ENCODE results near the gene ETFB. TPM values are rescaled to one million over a fixed set of nuclear protein-coding genes. Genes with fewer than 3 reads are reported as not detected.

ETFB gene
- polyA plus RNA-seq, 1 experiment = 80.8 TPM

DNA sequence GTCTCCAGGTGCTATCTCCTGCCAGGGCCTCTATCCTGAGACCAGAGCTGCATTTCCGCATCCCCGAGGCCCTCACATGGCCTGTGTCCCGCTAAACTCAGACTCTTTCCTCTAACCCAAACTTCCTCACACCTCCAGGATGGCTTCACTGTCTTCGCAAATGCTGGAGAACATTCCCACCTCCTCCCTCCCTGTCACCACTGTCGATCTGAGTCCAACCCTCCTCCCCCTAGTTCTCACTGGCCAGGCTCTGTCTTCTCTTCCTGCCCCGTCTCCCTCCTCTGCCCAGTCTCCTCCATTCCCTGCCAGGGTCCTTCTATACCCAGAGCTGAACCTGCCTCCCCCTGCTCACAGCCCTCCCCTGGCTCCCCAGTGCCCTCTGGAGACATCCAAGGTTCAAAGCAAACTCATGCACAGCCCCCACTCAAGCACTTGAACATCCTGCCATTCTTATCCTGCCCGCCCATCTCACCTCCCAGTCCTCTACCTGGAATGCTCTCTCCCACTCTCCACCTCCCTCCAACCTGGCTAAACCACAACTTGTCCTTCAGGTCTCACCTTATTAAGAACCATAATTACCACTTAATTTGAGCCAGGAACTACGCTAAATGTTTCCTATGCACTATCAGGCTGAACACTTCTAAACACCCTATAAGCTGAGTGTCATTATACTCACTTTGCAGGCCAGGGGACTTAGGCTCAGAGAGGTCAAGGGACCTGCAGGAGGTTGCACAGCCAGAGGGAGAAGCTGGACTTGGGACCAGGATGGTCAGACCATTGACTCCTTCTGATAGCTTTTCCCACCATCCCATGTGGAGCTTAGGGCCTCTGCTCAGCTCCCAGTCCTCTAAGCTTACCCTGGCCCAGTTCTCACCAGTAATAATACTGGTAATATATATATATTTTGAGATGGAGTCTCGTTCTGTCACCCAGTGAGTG is 23.3 kb downstream of the ETFB start:
- Histone ChIP-seq H3K27me3 (ENCODE audit: control insufficient read depth, insufficient read depth, low read length) (no peaks in the 10 kb centered on the region), H3K9me3 (ENCODE audit: control insufficient read depth, insufficient read depth, low read length) (no peaks in the 10 kb centered on the region), H3K4me3 (ENCODE audit: low read depth, low read length) (no peak overlapping the region), H3K27ac (ENCODE audit: low read depth, low read length) (peak overlapping the region; percentile 11)
- CTCF ChIA-PET = no interaction called here
- TF ChIP-seq CTCF (IDR thresholded peaks at IDR 0.05; ENCODE audit: low read depth, low read length) = no peak
- no peak for DNase-seq (ENCODE audit: low read depth, low spot score)
- POLR2A ChIA-PET = no interaction called here

- TF ChIP-seq CTCF (IDR thresholded peaks at IDR 0.05; ENCODE audit: low read depth, low read length) = no peak
- H3K9me3 ChIP-seq (ENCODE audit: control insufficient read depth, insufficient read depth, low read length) = no peaks in the 10 kb centered on the region
- DNase-seq (ENCODE audit: low read depth, low spot score) = no peak
- H3K27me3 ChIP-seq (ENCODE audit: control insufficient read depth, insufficient read depth, low read length) = no peaks in the 10 kb centered on the region
- CTCF ChIA-PET = interaction anchor here (0.6 to 0.7 kb wide), 2 partner anchors 15 to 315 kb away, joined by 3 to 6 read pairs; no protein-coding TSS in a partner anchor
- no peak within 1 kb of the TSS for H3K4me3 ChIP-seq (ENCODE audit: low read depth, low read length)
- POLR2A ChIA-PET = no interaction called here
- H3K27ac ChIP-seq (ENCODE audit: low read depth, low read length) = peak within 1 kb of the TSS; percentile 11
Observed at GRCh38 chr19:51341976-51342580, 24.1 kb downstream of the ETFB start, which contains the start of gene VSIG10L. Gene VSIG10L, minus strand, starts transcription at chr19:51342139. Its CDS starts 15 bp downstream, at chr19:51342124.

- DNase-seq (ENCODE audit: low read depth, low spot score) = no peak
- ChIA-PET CTCF (interaction anchor here (0.6 to 1.1 kb wide), 3 partner anchors 16 to 316 kb away, joined by 3 to 6 read pairs (median 3); no protein-coding TSS in a partner anchor), POLR2A (interaction anchor here (1.8 to 2.9 kb wide), 2 partner anchors 18 to 27 kb away, joined by 13 to 28 read pairs; no protein-coding TSS in a partner anchor)
Observed at GRCh38 chr19:51341066-51341465, 25.1 kb downstream of the ETFB start.

DNA sequence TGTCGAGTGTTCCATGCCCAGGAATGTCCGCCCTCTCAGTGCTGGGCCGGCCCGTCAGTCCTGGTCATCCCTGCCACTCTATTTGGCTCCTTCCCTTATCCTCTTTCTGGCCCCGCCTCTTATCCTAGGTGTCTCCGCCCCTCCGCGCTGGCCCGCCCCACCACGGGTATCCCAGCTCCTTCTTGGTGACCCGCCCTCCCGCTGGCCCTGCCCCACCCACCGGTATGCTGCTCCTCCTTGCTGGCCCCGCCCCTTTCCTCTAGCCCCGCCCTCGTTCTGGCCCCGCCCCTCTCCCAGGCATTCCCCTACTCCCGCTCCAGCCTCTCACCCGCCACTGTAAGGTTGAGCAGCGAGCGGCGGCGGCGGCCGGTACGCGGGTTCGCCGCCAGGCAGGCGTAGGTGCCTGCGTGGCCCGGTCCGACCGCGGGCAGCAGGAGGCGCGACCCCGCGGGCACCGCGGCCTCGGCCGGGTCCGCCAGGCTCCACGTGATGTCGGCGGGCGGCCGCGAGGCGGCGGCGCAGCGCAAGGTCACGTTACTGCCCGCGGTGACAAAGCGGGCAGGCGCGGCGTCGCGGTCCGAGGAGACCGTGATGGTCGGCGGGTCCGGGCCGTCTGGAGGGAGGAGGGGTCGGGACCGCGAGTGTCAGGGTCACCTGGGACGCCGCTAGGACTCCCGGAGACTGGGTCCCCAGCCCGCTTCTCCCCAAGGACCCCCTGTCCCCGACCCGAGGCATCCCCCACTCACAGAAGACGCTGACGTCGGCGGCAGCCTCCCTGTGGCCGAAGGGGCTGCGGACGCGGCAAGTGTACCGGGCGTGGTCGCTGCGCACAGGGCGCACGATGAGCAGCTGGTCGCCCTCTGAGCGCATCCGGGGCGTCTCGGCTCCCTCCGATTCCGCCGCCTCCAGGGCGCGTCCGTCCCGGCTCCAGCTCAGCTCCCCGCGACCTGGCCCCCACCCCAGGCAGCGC is 26.2 kb downstream of the ETFB start:
- no peaks in the 10 kb centered on the region for H3K27me3 ChIP-seq (ENCODE audit: control insufficient read depth, insufficient read depth, low read length)
- CTCF ChIA-PET = interaction anchor here (0.6 to 1.2 kb wide), 13 partner anchors 9 to 317 kb away, joined by 3 to 17 read pairs (median 4); partner anchors contain the start of gene ETFB
- peak overlapping the region; percentile 75 for H3K4me3 ChIP-seq (ENCODE audit: low read depth, low read length)
- no peaks in the 10 kb centered on the region for H3K9me3 ChIP-seq (ENCODE audit: control insufficient read depth, insufficient read depth, low read length)
- TF ChIP-seq CTCF (IDR thresholded peaks at IDR 0.05; ENCODE audit: low read depth, low read length) = no peak
- POLR2A ChIA-PET = interaction anchor here (0.6 to 2.9 kb wide), 11 partner anchors 8 to 954 kb away, joined by 3 to 28 read pairs (median 6); partner anchors contain the start of genes ETFB and ZNF175
- H3K27ac ChIP-seq (ENCODE audit: low read depth, low read length) = peak overlapping the region; percentile 47
- peak; percentile 91 for DNase-seq (ENCODE audit: low read depth, low spot score)

More at GRCh38 chr19:51341066-51341465, 25.1 kb downstream of the ETFB start:
- Histone ChIP-seq H3K27ac (ENCODE audit: low read depth, low read length) (no peak overlapping the region), H3K9me3 (ENCODE audit: control insufficient read depth, insufficient read depth, low read length) (no peaks in the 10 kb centered on the region), H3K27me3 (ENCODE audit: control insufficient read depth, insufficient read depth, low read length) (no peaks in the 10 kb centered on the region), H3K4me3 (ENCODE audit: low read depth, low read length) (no peak overlapping the region)
- no peak for TF ChIP-seq CTCF (IDR thresholded peaks at IDR 0.05; ENCODE audit: low read depth, low read length)
